Sigmoid colon (tissue), 4 donors: ENCODE data around the gene STX4.

ENCODE experiments used
- CTCF ChIP-seq, 4 experiments: fragments of 450-650 bp in 3 of 4; fragments of 200-600 bp in 1 of 4; IDR thresholded peaks; one replicate each; pipeline ENCODE4 v1.5.1; 2016 to 2019; ENCODE audit warnings: antibody characterized with exemption in 4 of 4, mild to moderate bottlenecking in 3 of 4, moderate library complexity in 2 of 4
- EP300 ChIP-seq, 4 donors: sonication (generic); formaldehyde crosslinking; IDR thresholded peaks; one replicate each; pipeline ENCODE4 v1.6.1; 2017; ENCODE audit warnings: antibody characterized with exemption in 4 of 4
- POLR2A ChIP-seq, 2 donors: fragments of 450-650 bp; IDR thresholded peaks; one replicate each; pipeline ENCODE4 v1.6.1; 2016; ENCODE audit warnings: antibody characterized with exemption in 2 of 2, mild to moderate bottlenecking in 2 of 2, moderate library complexity in 2 of 2
- POLR2AphosphoS5 ChIP-seq, 4 donors: sonication (generic); formaldehyde crosslinking; IDR thresholded peaks; one replicate each; pipeline ENCODE4 v1.6.1; 2017; ENCODE audit warnings: antibody characterized with exemption in 4 of 4

DNA sequence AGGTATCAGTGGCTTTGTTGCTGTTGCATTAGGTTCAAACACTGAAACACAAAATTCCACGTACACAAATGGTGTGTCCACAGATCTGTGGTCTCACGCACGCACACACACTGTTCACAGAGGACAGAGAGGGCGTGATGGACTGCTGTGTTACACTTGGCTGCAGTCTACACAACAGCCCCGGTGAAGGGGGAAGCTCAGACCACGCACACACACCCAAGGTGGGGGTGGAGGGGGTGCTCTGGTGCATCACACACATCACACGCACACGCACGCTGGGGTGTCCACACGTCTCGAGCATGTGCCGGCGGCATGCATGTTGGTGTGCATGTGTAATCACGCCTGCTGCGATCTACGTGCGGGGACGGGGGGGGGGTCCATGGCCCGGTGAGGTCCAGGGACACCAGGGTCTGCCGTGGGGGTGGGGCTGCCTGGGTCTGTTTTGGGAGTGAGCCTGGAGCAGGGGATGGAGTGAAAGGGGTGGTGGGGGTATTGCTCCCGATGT, 41.0 kb upstream of the STX4 start:
- no peak for TF ChIP-seq CTCF (IDR thresholded peaks at IDR 0.05)
- no peak for TF ChIP-seq POLR2A (IDR thresholded peaks at IDR 0.05)
- no peak for TF ChIP-seq POLR2AphosphoS5 (IDR thresholded peaks at IDR 0.05)
- TF ChIP-seq EP300 (IDR thresholded peaks at IDR 0.05), result no peak
